GM19455 (cell line): ENCODE measurements around the gene NXPE2.

ENCODE experiments used
- ATAC-seq: cut with Tn5 transposase; IDR thresholded peaks from one replicate; pipeline ENCODE4 v1.9.1; 2021; ENCODE audit not compliant: unreplicated experiment

NXPE2 gene

GRCh38 chr11:114738954-114739353 is 60.6 kb downstream of the NXPE2 start:
- no peak for ATAC-seq

GRCh38 chr11:114745150-114745671 is 66.9 kb downstream of the NXPE2 start:
- no peak for ATAC-seq

GRCh38 chr11:114746013-114746412 is 67.7 kb downstream of the NXPE2 start:
- no peak for ATAC-seq
